Thoracic aorta endothelial cell (primary cell): ENCODE results near the gene SPEM1. TPM values are rescaled to one million over a fixed set of nuclear protein-coding genes. Genes with fewer than 3 reads are reported as not detected.

ENCODE experiments used
- total RNA-seq: library from RNA; depleted of rRNA; stranded (reverse); fragments of >200 nt; gene quantifications from 2 replicates; pipeline ENCODE4 v1.2.3, GENCODE V29; 2012

Gene SPEM1, protein sequence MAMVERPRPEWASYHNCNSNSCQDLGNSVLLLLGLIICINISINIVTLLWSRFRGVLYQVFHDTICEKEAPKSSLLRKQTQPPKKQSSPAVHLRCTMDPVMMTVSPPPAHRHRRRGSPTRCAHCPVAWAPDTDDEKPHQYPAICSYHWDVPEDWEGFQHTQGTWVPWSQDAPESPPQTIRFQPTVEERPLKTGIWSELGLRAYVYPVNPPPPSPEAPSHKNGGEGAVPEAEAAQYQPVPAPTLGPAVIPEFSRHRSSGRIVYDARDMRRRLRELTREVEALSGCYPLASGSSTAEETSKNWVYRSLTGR
- not detected in 2 replicates for total RNA-seq

DNA sequence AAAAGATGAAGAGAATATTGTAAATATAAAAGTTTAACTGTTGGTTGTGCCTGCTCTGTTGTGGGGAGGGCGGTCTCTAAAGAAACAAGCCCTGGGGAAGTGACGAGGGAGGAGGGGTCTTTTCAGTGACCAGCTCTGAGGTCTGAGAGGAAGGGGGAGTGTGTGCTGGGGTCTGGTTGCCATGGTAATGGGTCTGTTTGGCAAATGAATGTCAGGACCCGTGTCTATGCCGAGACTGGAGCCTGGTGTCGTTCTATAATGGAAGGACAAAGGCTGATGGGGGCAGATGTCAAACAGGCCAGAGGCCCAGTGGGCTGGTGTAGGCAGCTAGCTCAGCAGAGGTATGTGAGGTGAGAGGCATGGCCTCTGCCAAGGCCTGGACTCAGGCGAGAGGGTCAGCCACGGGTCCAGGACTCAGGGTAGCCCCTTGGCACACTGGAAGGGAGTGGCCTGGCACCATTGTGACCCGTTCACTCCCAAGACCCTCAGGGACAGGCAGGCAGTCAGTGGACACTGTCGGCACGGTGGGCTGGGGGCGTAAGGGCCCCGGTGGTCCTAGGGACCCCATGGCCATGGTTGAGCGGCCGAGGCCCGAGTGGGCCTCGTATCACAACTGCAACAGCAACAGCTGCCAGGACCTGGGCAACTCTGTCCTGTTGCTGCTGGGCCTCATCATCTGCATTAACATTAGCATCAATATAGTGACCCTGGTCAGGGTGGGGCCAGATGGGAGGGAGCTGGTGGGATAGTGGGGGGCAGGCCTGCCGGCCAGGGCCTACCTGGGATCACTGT lies at the start of gene SPEM1:
SPEM1 (plus strand) TSS at position 506 of the 792 bp plus-strand sequence; CDS start at position 567, 61 bp downstream.

DNA sequence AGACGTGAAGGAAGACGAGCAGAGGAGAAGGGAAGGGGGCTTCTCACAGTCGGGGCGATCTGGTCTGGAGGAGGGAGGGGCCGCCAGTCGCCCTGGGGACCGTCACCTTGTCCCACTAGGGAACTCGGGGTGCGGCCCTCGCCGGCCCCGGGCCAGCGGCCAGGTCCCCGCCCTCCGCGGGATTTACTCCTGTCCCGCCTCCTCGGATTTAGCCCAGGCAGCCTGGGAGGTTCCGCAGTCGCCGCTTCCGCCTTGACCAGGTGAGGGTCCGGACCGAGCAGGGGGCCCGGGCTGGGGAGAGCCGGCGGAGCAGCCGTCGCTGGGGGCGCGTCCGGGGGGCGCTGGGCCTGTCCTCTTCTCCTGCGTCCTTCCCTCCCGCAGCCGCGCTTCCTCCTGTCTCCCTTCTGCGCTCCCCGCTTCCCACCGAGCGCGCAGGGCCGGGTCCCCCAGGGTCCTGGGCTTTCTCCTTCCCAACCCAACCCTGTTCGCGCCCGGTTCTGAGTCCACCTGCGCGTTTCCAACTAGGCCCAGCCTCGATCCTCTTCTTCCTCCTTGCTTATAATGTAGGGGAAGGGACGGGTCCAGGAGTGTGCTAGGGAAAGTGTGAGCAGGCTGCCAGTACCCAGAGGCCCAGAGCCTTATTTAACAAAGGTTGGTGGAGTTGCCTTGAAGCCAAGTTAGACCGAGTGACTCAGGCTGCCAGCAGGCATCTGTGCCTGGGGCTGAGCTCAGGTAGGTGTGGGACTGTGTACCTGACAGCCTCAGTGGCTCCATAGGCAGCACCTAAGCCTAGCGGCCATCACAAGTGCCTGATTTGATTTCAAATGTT lies 39.1 kb upstream of the SPEM1 start, which contains the start of gene TNK1:
TNK1 (plus strand) TSS at position 235 of the 829 bp plus-strand sequence. CDS start 1,838 bp downstream, outside the sequence.

DNA sequence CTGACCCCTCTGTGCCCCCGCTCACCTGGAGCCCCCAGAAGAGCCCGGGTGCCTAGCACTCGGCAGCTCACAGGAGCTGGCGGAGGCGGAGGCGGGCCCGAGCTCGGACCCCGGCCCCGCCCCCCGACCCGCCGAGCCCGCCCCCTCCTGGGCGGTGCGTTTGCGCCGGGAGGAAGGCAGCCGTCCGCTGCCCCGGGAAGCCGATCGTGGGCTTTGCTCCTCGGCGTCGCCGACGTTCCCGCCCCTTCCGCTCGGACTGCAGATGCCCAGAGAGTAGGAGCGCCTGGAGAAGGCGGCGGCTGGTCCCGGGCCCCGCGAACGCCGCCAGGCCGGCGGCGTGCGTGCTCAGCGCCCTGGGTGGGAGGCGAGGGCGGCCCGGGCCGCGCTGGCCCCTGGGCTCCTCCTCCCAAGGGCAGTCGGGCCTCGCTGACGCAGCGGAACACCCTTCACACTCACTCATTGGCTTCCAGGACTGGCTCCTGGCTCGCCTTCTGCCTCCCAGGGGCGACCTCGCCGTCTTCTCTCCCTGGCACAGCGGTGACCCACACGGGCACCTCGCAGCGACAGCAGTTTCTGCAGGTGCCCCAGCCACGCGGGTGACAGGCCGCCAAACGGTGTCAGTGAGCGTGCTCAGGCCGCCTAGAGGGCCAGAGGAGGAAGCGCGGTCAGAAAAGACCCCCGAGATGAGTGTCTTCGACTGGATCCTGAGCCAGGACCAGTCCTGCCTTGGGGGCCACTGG lies 25.5 kb upstream of the SPEM1 start, which contains the start of gene PLSCR3:
PLSCR3 (minus strand) TSS at position 74 of the 740 bp plus-strand sequence. CDS start 415 bp downstream, outside the sequence.

DNA sequence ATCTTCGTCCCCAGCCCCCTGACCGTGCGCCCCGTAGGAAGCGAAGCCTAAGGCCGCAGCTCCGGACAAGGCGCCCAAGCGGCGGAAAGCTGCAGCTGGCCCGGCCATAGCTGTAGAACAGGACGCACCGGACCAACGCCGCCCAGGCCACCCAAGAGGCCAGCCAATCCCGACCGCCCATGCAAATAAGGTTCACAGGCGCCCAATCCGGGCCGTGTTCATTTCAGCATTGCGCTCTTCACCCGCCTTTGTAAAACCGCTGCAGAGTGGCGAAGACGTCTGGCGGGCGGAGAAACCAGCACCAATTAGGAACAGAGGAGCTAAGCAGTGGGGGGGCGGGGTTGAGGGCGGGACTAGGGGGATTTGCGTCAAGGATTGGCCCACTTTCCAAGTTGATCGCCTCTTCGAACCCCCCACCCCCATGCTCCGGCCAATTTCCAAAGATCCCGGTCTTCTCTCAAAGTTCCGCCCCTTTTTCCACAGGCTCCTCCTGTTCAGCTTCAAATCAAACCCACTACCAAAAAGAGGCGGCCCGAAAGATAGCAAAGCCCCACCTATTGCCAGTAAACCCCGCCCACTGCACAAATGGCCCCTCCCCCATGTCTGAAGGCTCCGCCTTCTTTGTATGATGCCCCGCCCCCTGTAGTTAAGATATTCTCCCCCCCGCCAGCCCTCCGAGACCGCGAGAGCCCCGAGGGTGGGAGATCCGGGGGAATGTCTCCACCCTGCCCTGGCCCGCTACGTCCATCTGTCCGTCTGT lies 16.0 kb upstream of the SPEM1 start, which contains the start of gene TMEM256:
TMEM256 (minus strand) TSS at position 121 of the 760 bp plus-strand sequence; CDS start at position 108, 13 bp downstream.

DNA sequence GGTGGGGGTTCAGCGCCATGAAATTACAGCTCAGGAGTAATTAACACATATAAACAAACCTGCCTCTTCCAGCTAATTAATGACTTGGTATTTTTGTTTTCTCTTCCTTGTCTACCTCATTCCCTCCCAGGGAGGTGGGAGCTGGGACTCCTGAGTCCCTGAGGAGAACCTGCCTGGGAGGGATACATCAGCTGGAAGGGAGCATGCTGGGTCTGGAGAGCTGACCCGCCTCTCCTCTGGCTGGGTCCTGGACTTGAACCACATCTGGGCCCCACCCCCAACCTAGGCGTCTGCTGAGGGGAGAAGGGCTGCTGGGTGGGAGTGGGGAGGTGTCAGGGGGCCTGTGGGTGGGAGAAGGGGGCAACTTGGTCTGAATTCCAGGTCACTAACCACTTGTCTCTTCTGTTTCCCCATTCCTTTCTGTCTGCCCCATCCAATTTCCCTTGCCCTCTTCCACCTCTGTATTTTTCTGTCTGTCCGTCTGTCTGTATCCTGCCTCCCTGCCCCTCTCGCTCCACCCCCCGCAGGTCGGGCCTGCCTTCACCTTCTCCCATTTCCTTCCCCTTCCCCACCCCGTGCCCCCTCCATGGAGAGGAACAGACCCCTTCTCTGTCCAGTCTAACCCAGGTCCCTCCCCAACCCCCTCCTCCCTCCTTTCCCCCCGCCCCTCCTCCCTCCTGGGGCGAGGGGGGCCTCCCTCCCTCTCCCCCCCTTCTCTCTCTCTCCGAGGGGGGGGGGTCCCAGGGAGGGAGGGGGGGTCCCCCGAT lies 12.5 kb upstream of the SPEM1 start, which contains the start of gene NLGN2:
NLGN2 (plus strand) TSS at position 361 of the 767 bp plus-strand sequence. CDS start 411 bp downstream, outside the sequence.

DNA sequence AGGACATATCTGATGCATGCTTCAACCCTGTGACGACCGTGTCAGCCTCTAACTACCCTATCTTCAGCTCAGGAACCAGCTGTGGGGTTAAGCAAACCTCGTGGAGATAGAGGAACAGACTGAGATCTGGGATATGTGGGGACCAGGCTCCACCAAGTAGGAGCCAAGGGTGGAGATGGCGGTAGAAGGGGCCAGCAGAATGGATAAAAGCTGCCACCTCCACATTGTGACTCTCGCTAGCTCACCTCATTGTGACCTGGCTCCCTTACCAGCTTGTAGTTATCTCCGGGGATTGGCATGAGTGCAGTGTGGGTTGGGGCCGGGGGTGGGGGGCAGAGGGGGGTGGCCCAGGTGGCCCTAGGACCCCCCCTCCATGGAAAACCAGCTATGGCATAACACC lies 5.2 kb downstream of the SPEM1 start, which contains the start of gene SPEM2:
SPEM2 (plus strand) TSS at position 301 of the 400 bp plus-strand sequence; CDS start at position 374, 73 bp downstream.

DNA sequence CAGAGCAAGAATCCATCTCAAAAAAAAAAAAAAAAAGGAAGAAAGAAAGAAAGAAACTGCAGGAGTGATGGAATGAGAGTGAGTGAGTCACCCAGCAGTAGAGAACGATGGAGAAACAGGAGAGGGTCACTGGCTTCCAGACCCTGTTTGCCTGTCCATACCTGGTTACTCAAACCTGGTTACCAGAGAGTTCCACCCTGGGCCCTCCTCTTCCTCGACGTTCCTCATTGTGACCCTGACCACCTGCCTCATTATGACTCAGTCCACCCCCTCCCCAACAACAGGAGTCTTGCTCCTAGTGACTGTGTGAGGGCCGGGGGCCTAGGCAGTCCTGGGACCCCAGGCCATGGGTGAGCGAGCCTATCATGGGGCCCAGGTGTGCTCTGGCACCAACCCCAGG lies 8.4 kb downstream of the SPEM1 start, which contains the start of gene SPEM3:
SPEM3 (plus strand) TSS at position 301 of the 400 bp plus-strand sequence; CDS start at position 347, 46 bp downstream.

DNA sequence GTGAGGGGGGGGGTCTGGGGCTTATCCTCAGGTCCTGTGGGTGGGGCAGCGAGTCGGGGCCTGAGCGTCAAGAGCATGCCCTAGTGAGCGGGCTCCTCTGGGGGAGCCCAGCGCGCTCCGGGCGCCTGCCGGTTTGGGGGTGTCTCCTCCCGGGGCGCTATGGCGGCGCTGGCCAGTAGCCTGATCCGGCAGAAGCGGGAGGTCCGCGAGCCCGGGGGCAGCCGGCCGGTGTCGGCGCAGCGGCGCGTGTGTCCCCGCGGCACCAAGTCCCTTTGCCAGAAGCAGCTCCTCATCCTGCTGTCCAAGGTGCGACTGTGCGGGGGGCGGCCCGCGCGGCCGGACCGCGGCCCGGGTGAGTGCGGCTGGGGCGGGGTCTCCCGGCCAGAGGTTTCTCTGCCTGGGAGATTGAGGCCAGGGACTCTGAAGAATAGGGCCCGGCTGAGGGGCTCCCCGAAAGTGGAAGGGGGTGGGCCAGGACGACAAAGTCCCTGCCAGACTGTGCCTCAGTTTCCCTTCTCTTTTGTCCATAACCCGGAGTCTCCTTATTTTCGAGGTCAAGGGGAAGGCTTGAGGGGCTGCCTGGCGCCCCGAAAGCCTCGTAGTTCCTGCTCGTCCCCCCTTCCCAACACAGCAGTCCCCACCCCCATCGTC lies 19.5 kb downstream of the SPEM1 start, which contains the start of gene FGF11:
FGF11 (plus strand) TSS at position 51 of the 651 bp plus-strand sequence; CDS start at position 160, 109 bp downstream.

DNA sequence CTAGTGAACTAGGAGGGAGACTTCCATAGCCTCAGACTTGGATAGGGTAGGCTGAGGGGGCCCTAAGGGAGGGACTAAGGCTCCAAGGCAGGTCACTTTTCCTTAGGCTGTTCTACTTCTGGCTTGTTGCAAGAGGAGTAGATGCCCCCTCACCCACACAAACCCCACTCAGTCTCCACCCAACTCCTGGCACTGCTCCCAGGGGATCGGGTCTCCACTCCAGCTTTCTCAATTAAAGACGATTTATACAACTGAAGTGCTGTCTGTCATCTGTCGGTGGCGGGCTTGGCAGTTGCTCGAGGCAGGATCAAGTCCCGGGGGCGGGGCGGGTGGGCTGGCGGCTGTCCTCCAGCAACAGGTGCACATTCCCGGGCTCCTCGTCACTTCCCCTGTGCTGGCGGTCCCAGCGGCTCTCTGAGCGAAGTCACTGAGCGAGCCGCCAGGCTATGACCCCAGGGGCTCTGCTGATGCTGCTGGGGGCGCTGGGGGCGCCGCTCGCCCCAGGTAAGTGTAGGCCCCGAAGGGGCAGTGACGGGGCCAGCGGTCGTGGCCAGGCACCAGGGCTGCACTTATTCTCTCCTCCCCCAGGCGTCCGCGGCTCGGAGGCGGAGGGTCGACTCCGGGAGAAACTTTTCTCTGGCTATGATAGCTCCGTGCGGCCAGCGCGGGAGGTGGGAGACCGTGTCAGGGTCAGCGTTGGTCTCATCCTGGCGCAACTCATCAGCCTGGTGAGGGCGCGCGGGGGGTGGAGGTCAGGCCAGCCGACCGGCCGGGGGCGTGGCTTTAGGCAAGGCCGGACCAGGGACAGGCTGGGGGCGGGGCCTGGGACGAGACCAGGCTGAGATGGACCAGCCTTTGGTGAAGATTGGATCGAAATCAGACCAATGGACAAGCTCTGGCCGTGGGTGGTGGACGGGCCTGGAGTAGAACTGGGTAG lies 24.8 kb downstream of the SPEM1 start, which contains the start of gene CHRNB1:
CHRNB1 (plus strand) TSS at position 380 of the 937 bp plus-strand sequence; CDS start at position 447, 67 bp downstream.

Other genes with a start within 250 kb of the SPEM1 start
- gene ASGR1, start 241.0 kb upstream of the SPEM1 start, total RNA-seq = 5.8 and 9.7 TPM in 2 replicates
- gene DLG4, start 200.5 kb upstream of the SPEM1 start, total RNA-seq = 13.2 and 14.8 TPM in 2 replicates
- gene ACADVL, start 200.4 kb upstream of the SPEM1 start, total RNA-seq = 164 and 181 TPM in 2 replicates
- 39.8 and 51.8 TPM in 2 replicates for gene DVL2, start 185.8 kb upstream of the SPEM1 start, total RNA-seq
- gene PHF23, start 180.9 kb upstream of the SPEM1 start, total RNA-seq = 38.1 and 38.3 TPM in 2 replicates
- gene GABARAP, start 177.9 kb upstream of the SPEM1 start, total RNA-seq = 206 and 343 TPM in 2 replicates
- gene CTDNEP1, start 168.6 kb upstream of the SPEM1 start, total RNA-seq = 33.8 and 45.2 TPM in 2 replicates
- 32.0 and 36.4 TPM in 2 replicates for gene ELP5, start 168.1 kb upstream of the SPEM1 start, total RNA-seq
- 19.0 and 22.7 TPM in 2 replicates for gene CLDN7, start 157.8 kb upstream of the SPEM1 start, total RNA-seq
- gene SLC2A4, start 138.6 kb upstream of the SPEM1 start, total RNA-seq = under 0.01 and 0.14 TPM in 2 replicates
- 0.13 and 0.14 TPM in 2 replicates for gene YBX2, start 125.7 kb upstream of the SPEM1 start, total RNA-seq
- 863 and 945 TPM in 2 replicates for gene EIF5A, start 112.7 kb upstream of the SPEM1 start, total RNA-seq
- 44.3 and 44.5 TPM in 2 replicates for gene GPS2, start 105.0 kb upstream of the SPEM1 start, total RNA-seq
- 17.3 and 23.5 TPM in 2 replicates for gene NEURL4, start 91.0 kb upstream of the SPEM1 start, total RNA-seq
- gene ACAP1, start 83.8 kb upstream of the SPEM1 start, total RNA-seq = not detected in 2 replicates
- 2.1 and 2.6 TPM in 2 replicates for gene KCTD11, start 68.2 kb upstream of the SPEM1 start, total RNA-seq
- not detected in 2 replicates for gene TMEM95, start 65.2 kb upstream of the SPEM1 start, total RNA-seq
- gene TNK1, start 39.2 kb upstream of the SPEM1 start, total RNA-seq = 0.27 and 0.29 TPM in 2 replicates
- gene PLSCR3, start 25.8 kb upstream of the SPEM1 start, total RNA-seq = 19.5 and 22.2 TPM in 2 replicates
- gene TMEM256, start 16.2 kb upstream of the SPEM1 start, total RNA-seq = 49.5 and 65.8 TPM in 2 replicates
- gene NLGN2, start 12.5 kb upstream of the SPEM1 start, total RNA-seq = 4.5 and 7.3 TPM in 2 replicates
- not detected in 2 replicates for gene SPEM2, start 5.3 kb downstream of the SPEM1 start, total RNA-seq
- not detected in 2 replicates for gene SPEM3, start 8.5 kb downstream of the SPEM1 start, total RNA-seq
- 4.7 and 5.5 TPM in 2 replicates for gene TMEM102, start 15.1 kb downstream of the SPEM1 start, total RNA-seq
- gene FGF11, start 19.2 kb downstream of the SPEM1 start, total RNA-seq = 0.22 and 0.27 TPM in 2 replicates
- 4.4 and 4.8 TPM in 2 replicates for gene CHRNB1, start 24.7 kb downstream of the SPEM1 start, total RNA-seq
- gene ZBTB4, start 59.3 kb downstream of the SPEM1 start, total RNA-seq = 17.6 and 23.3 TPM in 2 replicates
- not detected in 2 replicates for gene SLC35G6, start 61.1 kb downstream of the SPEM1 start, total RNA-seq
- gene POLR2A, start 64.0 kb downstream of the SPEM1 start, total RNA-seq = 110 and 117 TPM in 2 replicates
- 12.5 and 12.6 TPM in 2 replicates for gene TNFSF12, start 128.7 kb downstream of the SPEM1 start, total RNA-seq
- gene TNFSF13, start 138.4 kb downstream of the SPEM1 start, total RNA-seq = 2.7 and 3.1 TPM in 2 replicates
- gene SENP3, start 141.6 kb downstream of the SPEM1 start, total RNA-seq = 66.1 and 78.8 TPM in 2 replicates
- gene CD68, start 159.3 kb downstream of the SPEM1 start, total RNA-seq = 5.5 and 5.8 TPM in 2 replicates
- gene MPDU1, start 163.5 kb downstream of the SPEM1 start, total RNA-seq = 103 and 144 TPM in 2 replicates
- not detected in 2 replicates for gene SOX15, start 169.8 kb downstream of the SPEM1 start, total RNA-seq
- 30.5 and 33.8 TPM in 2 replicates for gene FXR2, start 194.6 kb downstream of the SPEM1 start, total RNA-seq
- 21.8 and 24.5 TPM in 2 replicates for gene SAT2, start 207.5 kb downstream of the SPEM1 start, total RNA-seq
- gene SHBG, start 209.8 kb downstream of the SPEM1 start, total RNA-seq = not detected in 2 replicates
- not detected in 2 replicates for gene ATP1B2, start 230.6 kb downstream of the SPEM1 start, total RNA-seq